GM23248 (cell line): Measurements from ENCODE around the gene HS6ST1.

Experiments used
- EZH2 ChIP-seq: fragments of 200-600 bp; sonication (generic); IDR thresholded peaks from 2 replicates; pipeline ENCODE4 v1.6.1; 2018; ENCODE audit warnings: antibody characterized with exemption, mild to moderate bottlenecking; ENCODE audit not compliant: insufficient read depth, poor library complexity, severe bottlenecking
- EZH2phosphoT487 ChIP-seq: fragments of 200-600 bp; sonication (generic); IDR thresholded peaks from 2 replicates; pipeline ENCODE4 v1.6.1; 2018; ENCODE audit warnings: antibody characterized with exemption, moderate library complexity, mild to moderate bottlenecking, low read depth; ENCODE audit not compliant: insufficient read depth

- TF ChIP-seq EZH2 (no peak), EZH2phosphoT487 (no peak)
Observed at GRCh38 chr2:128291161-128291843, 27.4 kb downstream of the HS6ST1 start.
